GOT3 (cell line): ENCODE data around the gene C1QA.

Source experiments
- DNase-seq: peaks from one replicate; lab custom pipeline; 2025; ENCODE audit warnings: mixed read lengths; lab: John Stamatoyannopoulos, UW

Gene C1QA

GRCh38 chr1:22636353-22636752 is at the start of gene C1QA:
Gene C1QA (plus strand): TSS chr1:22636628. CDS start chr1:22637617, 989 bp downstream.
- no peak for DNase-seq

GRCh38 chr1:22587247-22587646 is 49.2 kb upstream of the C1QA start:
- DNase-seq, result no peak

DNA sequence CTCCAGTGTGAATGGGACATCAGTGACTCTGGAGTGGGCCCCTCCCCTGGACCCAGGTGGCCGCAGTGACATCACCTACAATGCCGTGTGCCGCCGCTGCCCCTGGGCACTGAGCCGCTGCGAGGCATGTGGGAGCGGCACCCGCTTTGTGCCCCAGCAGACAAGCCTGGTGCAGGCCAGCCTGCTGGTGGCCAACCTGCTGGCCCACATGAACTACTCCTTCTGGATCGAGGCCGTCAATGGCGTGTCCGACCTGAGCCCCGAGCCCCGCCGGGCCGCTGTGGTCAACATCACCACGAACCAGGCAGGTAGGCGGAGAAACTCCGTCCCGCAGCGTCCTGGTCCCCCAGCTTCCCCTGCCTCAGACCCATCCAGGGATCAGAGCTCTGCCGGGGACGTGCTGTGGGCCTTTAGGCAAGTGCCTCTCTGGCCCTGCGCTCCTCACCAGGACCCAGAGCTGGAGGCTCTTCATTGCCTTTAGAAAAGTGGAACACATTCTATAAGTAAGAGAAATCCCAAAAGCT is 47.5 kb upstream of the C1QA start:
- no peak for DNase-seq

DNA sequence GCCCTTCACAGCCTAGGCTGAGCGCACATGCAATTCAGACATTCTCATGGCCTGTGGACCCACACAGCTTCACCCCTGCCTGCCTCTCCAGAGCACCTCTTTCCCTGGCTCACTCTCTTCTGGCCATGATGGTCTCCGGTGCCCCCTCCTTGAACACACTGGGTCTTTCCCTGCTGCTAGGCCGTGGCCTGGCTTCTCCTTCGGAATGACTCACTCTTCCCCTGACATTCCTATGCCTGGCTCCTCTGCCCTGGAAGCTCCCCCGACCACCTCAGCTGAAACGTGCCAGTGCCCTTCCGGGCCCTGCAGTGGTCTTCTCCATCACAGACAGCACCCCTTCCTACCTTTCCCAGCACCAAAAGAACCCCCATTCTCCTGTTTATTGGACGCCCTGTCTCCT is 44.9 kb upstream of the C1QA start:
- no peak for DNase-seq

- DNase-seq, result no peak
Measured at GRCh38 chr1:22592051-22592450, 44.4 kb upstream of the C1QA start.

GRCh38 chr1:22592919-22593790 is 43.3 kb upstream of the C1QA start:
- no peak for DNase-seq

- no peak for DNase-seq
Measured at GRCh38 chr1:22594396-22594795, 42.0 kb upstream of the C1QA start.

- DNase-seq, result no peak
Measured at GRCh38 chr1:22595108-22595507, 41.3 kb upstream of the C1QA start.

DNA sequence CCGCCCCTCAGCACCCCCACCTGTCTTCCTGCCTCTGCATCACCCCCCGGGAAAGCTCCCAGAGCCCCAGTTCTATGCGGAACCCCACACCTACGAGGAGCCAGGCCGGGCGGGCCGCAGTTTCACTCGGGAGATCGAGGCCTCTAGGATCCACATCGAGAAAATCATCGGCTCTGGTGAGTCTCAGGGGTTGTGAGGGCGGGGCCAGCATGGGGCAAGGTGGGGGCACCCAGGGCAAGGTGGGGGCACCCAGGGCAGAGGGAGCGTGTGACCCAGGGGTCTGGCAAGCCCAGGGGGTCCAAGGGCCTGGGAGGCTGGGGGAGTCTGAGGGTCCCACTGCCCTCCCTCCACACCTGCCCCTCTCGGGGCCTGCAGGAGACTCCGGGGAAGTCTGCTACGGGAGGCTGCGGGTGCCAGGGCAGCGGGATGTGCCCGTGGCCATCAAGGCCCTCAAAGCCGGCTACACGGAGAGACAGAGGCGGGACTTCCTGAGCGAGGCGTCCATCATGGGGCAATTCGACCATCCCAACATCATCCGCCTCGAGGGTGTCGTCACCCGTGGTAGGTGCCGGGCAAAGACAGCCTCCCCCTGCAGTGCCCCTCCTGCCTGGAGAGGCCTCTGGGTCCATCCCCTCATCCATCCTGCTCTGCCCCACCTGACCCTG is 39.0 kb upstream of the C1QA start:
- DNase-seq, result no peak

- DNase-seq, result no peak
Measured at GRCh38 chr1:22597996-22598395, 38.4 kb upstream of the C1QA start.

- DNase-seq, result no peak
Measured at GRCh38 chr1:22598736-22599135, 37.7 kb upstream of the C1QA start.

- no peak for DNase-seq
Measured at GRCh38 chr1:22600071-22600816, 36.2 kb upstream of the C1QA start.

DNA sequence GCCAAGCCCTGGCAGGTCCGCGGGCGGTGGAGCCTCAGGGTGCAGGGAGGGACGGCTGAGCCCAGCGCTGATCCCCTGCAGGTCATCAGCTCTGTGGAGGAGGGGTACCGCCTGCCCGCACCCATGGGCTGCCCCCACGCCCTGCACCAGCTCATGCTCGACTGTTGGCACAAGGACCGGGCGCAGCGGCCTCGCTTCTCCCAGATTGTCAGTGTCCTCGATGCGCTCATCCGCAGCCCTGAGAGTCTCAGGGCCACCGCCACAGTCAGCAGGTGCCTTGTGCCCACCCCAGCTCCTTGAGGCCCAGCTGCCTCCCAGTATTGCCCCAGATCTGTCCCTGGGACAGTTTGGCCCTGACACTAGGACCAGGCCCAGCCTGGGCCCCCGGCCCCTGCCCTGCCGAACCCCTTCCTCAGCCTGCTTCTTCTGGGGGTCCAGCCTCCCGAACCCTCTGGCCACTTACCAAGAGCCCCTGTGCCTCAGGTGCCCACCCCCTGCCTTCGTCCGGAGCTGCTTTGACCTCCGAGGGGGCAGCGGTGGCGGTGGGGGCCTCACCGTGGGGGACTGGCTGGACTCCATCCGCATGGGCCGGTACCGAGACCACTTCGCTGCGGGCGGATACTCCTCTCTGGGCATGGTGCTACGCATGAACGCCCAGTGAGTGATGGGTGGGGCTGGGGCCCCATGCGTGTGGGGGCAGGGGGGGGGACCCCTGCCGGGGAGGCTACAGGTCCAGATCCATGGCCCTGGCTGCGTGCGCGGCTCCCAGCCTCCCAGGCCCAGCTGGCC is 35.4 kb upstream of the C1QA start:
- DNase-seq, result no peak

GRCh38 chr1:22601610-22602009 is 34.8 kb upstream of the C1QA start:
- DNase-seq, result no peak

DNA sequence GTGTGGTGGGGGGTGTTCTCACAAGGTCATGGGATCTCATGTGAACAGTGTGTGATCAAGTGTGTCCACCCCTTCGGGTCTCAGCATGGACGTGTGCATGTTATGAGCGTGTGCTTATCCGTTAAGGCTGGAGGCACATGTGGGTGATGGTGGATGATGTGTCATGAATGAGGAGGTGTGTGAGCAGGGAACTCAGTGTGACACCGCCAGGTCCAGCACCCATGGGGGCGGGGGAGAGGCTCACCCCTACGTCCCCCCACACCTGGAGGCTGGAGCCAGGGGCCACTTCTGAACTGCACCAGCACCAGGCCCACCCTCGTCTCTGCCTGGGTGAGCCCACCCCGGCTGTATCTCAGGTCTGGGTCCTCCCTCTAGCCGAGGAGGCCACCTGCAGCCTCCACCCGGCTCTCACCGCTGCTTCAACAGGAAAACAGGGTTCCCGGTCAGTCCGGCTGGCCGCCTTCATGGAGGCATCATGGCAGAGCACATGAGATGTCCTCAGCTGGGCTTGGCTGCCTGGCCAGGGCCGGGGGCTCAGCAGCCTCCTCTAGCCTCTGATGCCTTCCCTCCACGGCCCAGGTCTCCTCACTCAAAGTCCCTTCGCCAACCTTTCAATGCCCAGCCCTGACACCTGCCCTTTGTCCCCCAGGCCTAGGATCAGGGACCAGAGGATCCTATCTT is 34.2 kb upstream of the C1QA start:
- no peak for DNase-seq

DNA sequence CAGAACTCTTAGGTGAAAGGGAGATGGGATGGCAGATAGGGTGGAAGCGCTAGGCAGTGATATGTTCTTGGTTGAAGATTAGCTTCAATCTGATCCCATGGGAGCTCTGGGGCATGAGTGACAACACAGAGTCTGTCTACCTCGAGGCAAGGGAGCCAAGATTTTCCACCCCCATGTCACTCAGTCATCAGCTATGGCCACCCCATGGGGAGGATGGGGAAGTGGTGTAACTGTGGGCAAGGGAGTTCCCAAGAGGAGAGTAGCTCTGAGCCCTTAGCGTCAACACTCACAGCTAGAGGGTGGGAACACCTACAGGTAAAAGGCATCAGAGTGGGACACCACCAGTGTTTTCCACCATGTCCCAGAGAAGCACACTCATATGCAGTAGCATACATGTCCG is 30.3 kb upstream of the C1QA start:
- DNase-seq, result no peak

DNA sequence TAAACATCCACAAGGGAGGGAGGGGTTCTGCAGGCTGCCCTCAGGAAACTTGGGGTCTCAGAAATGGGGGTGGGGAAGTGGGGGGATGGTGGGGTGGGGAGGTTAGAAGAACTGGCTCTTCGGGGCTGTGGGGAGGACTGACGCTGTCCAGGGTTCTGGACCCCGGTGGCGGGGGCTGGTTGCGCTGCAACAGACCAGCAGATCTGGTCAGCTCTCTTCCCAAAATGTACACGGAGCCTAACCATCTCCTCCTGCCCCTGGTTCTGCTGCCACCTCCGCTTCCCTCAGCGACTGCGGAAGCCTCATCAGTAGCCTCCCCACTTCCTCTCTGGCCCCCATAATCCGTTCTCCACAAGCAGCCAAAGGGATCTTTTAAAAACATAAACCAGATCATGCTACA is 29.3 kb upstream of the C1QA start:
- DNase-seq, result no peak

DNA sequence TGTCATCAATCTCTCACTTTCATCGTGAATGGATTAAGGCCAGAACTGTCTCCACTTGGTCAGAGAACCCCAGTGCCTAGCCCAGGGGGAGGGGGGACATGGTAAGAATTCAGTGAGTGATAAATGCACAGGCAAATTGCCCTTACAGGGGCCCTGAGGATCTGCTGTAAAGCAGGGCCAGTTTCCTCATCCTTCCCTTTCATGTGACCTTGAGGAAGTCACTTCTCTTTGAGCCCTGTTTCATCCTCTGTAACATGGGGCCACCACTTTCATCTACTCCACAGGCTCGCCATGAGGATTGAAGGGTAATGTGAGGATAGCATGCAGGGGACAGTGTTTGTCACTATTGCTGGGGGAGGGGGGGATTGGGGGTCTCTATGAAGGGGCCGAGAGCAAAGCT is 28.1 kb upstream of the C1QA start:
- DNase-seq, result no peak

GRCh38 chr1:22609291-22609690 is 27.1 kb upstream of the C1QA start:
- no peak for DNase-seq

GRCh38 chr1:22611530-22611947 is 24.9 kb upstream of the C1QA start:
- no peak for DNase-seq
